SU-DHL-6 (cell line): ENCODE data around the gene VAC14.

ENCODE experiments used
- CTCF ChIP-seq: fragments of 200-600 bp; sonication (generic); IDR thresholded peaks from one replicate; pipeline ENCODE4 v1.5.1; 2017; ENCODE audit warnings: antibody characterized with exemption, mild to moderate bottlenecking, low read length, moderate library complexity; ENCODE audit not compliant: insufficient read depth, poor library complexity, severe bottlenecking
- EZH2phosphoT487 ChIP-seq: fragments of 200-600 bp; sonication (generic), shearing (Covaris generic); conservative IDR thresholded peaks from 2 replicates; pipeline ENCODE4 v1.6.1; 2018; ENCODE audit warnings: mild to moderate bottlenecking, antibody characterized with exemption, low read length, moderate library complexity, mixed read lengths

DNA sequence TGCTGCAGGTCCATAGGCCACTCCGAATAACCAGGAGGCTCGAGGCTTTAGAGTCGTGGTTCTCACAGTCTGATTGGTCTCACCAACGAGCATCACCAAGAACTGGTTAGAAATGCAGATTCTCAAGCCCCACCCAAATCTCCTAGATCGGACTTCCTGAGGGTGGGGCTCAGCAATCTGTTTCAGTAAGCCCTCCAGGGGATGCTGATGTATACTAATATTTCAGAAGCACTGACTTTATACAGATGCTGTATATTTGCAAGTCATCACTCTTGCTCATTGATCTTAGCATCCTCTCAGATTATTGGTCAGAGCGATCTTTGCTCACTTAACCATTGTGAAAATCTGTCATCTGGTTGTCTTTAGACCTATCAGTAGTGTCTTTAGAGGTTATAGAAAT lies 4.4 kb upstream of the VAC14 start:
- TF ChIP-seq CTCF = no peak
- TF ChIP-seq EZH2phosphoT487 = no peak
